Measurements from ENCODE around the gene C7orf25.

DNA sequence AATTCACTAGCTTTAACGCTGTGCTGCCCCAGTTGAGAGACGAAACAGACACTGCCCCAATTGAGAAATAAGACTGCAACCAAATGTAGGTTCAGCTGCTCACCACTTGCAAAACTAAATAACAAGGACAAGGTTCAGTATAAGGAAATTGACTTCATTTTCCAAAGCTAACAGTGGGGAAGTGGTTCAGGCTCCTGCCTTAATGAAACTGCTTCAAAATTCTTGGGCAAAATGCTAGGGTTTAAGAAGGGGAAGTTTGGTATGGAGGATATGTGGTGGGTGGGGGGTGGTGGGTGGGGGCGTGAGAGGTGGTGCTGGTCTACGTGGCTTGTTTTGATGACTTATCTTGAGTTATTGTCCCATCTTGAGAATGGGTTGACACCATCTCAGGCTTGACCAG, 42.1 kb upstream of the C7orf25 start:
- TF ChIP-seq, protein P1, sequence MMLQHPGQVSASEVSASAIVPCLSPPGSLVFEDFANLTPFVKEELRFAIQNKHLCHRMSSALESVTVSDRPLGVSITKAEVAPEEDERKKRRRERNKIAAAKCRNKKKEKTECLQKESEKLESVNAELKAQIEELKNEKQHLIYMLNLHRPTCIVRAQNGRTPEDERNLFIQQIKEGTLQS (CRISPR knock-in tag; conservative IDR thresholded peaks at IDR 0.05): no peak
- TF ChIP-seq ZNF138 (CRISPR knock-in tag; conservative IDR thresholded peaks at IDR 0.05): no peak
- no peak for TF ChIP-seq CREM (CRISPR knock-in tag; IDR thresholded peaks at IDR 0.05)
- TF ChIP-seq, protein P2, sequence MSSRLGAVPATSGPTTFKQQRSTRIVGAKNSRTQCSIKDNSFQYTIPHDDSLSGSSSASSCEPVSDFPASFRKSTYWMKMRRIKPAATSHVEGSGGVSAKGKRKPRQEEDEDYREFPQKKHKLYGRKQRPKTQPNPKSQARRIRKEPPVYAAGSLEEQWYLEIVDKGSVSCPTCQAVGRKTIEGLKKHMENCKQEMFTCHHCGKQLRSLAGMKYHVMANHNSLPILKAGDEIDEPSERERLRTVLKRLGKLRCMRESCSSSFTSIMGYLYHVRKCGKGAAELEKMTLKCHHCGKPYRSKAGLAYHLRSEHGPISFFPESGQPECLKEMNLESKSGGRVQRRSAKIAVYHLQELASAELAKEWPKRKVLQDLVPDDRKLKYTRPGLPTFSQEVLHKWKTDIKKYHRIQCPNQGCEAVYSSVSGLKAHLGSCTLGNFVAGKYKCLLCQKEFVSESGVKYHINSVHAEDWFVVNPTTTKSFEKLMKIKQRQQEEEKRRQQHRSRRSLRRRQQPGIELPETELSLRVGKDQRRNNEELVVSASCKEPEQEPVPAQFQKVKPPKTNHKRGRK (CRISPR knock-in tag; IDR thresholded peaks at IDR 0.05; ENCODE audit: borderline replicate concordance): no peak
